HEK293 (cell line): ENCODE measurements around the gene UBE4A.

ENCODE experiments used
- HIC1 ChIP-seq: fragments of 450-650 bp; formaldehyde crosslinking; IDR thresholded peaks from 2 replicates; pipeline ENCODE4 v1.5.1; 2016; ENCODE audit warnings: missing biosample characterization, missing genetic modification characterization
- KLF1 ChIP-seq: fragments of 450-650 bp; formaldehyde crosslinking; IDR thresholded peaks from 2 replicates; pipeline ENCODE4 v1.5.1; 2016; ENCODE audit warnings: missing biosample characterization, missing genetic modification characterization
- SP7 ChIP-seq: fragments of 450-650 bp; formaldehyde crosslinking; IDR thresholded peaks from 2 replicates; pipeline ENCODE4 v1.5.1; 2016; ENCODE audit warnings: missing biosample characterization, missing genetic modification characterization
- YY2 ChIP-seq: fragments of 450-650 bp; formaldehyde crosslinking; IDR thresholded peaks from 2 replicates; pipeline ENCODE4 v1.5.1; 2016; ENCODE audit warnings: missing biosample characterization, missing genetic modification characterization
- ZBTB26 ChIP-seq: fragments of 450-650 bp; formaldehyde crosslinking; optimal IDR thresholded peaks from 2 replicates; pipeline ENCODE3; 2016; ENCODE audit warnings: missing biosample characterization, mild to moderate bottlenecking, missing genetic modification characterization
- ZFP3 ChIP-seq: fragments of 450-650 bp; formaldehyde crosslinking; IDR thresholded peaks from 2 replicates; pipeline ENCODE4 v1.5.1; 2016; ENCODE audit warnings: low read depth, missing biosample characterization, missing genetic modification characterization
- ZFP69B ChIP-seq: fragments of 450-650 bp; formaldehyde crosslinking; IDR thresholded peaks from 2 replicates; pipeline ENCODE4 v1.5.1; 2016; ENCODE audit warnings: missing biosample characterization, missing genetic modification characterization
- ZNF114 ChIP-seq: fragments of 450-650 bp; formaldehyde crosslinking; IDR thresholded peaks from 2 replicates; pipeline ENCODE4 v1.5.0; 2017; ENCODE audit warnings: missing biosample characterization, missing genetic modification characterization
- ZNF138 ChIP-seq: fragments of 450-650 bp; formaldehyde crosslinking; IDR thresholded peaks from 2 replicates; pipeline ENCODE4 v1.5.1; 2016; ENCODE audit warnings: missing biosample characterization, missing genetic modification characterization, borderline replicate concordance
- ZNF175 ChIP-seq: fragments of 450-650 bp; formaldehyde crosslinking; IDR thresholded peaks from 2 replicates; pipeline ENCODE4 v1.5.1; 2016; ENCODE audit warnings: missing biosample characterization, missing genetic modification characterization
- ZNF202 ChIP-seq: fragments of 450-650 bp; formaldehyde crosslinking; IDR thresholded peaks from 2 replicates; pipeline ENCODE4 v1.5.1; 2016; ENCODE audit warnings: missing biosample characterization, missing genetic modification characterization, borderline replicate concordance
- ZNF239 ChIP-seq: fragments of 450-650 bp; formaldehyde crosslinking; IDR thresholded peaks from 2 replicates; pipeline ENCODE4 v1.5.1; 2016; ENCODE audit warnings: missing biosample characterization, missing genetic modification characterization
- ZNF24 ChIP-seq: fragments of 450-650 bp; formaldehyde crosslinking; IDR thresholded peaks from 2 replicates; pipeline ENCODE4 v1.5.1; 2016; ENCODE audit warnings: missing biosample characterization, missing genetic modification characterization
- ZNF280C ChIP-seq: fragments of 450-650 bp; formaldehyde crosslinking; IDR thresholded peaks from 2 replicates; pipeline ENCODE4 v1.5.1; 2016; ENCODE audit warnings: missing biosample characterization, missing genetic modification characterization
- ZNF404 ChIP-seq: fragments of 450-650 bp; formaldehyde crosslinking; IDR thresholded peaks from 2 replicates; pipeline ENCODE4 v1.5.1; 2017; ENCODE audit warnings: missing biosample characterization, missing genetic modification characterization
- ZNF501 ChIP-seq: fragments of 450-650 bp; formaldehyde crosslinking; IDR thresholded peaks from 2 replicates; pipeline ENCODE4 v1.5.1; 2016; ENCODE audit warnings: missing biosample characterization, missing genetic modification characterization
- ZNF510 ChIP-seq: fragments of 450-650 bp; formaldehyde crosslinking; IDR thresholded peaks from 2 replicates; pipeline ENCODE4 v1.5.1; 2018; ENCODE audit warnings: mild to moderate bottlenecking, missing genetic modification characterization, missing biosample characterization; ENCODE audit not compliant: insufficient replicate concordance
- ZNF544 ChIP-seq: fragments of 450-650 bp; formaldehyde crosslinking; IDR thresholded peaks from 2 replicates; pipeline ENCODE4 v1.5.0; 2017; ENCODE audit warnings: missing biosample characterization, missing genetic modification characterization
- ZNF548 ChIP-seq: fragments of 450-650 bp; formaldehyde crosslinking; IDR thresholded peaks from 2 replicates; pipeline ENCODE4 v1.5.1; 2016; ENCODE audit warnings: missing biosample characterization, missing genetic modification characterization
- ZNF549 ChIP-seq: fragments of 450-650 bp; IDR thresholded peaks from 2 replicates; pipeline ENCODE4 v1.5.1; 2018; ENCODE audit warnings: missing biosample characterization, missing genetic modification characterization, mild to moderate bottlenecking, inconsistent platforms, moderate library complexity
- ZNF555 ChIP-seq: fragments of 450-650 bp; formaldehyde crosslinking; conservative IDR thresholded peaks from 2 replicates; pipeline ENCODE4 v1.5.1; 2017; ENCODE audit warnings: missing biosample characterization, mild to moderate bottlenecking, missing genetic modification characterization, inconsistent platforms
- ZNF585B ChIP-seq: fragments of 450-650 bp; formaldehyde crosslinking; IDR thresholded peaks from 2 replicates; pipeline ENCODE4 v1.5.1; 2016; ENCODE audit warnings: missing biosample characterization, missing genetic modification characterization
- ZNF629 ChIP-seq: fragments of 450-650 bp; formaldehyde crosslinking; IDR thresholded peaks from 2 replicates; pipeline ENCODE4 v1.5.1; 2017; ENCODE audit warnings: missing biosample characterization, missing genetic modification characterization
- ZNF654 ChIP-seq: fragments of 450-650 bp; formaldehyde crosslinking; IDR thresholded peaks from 2 replicates; pipeline ENCODE4 v1.5.1; 2016; ENCODE audit warnings: low read depth, missing biosample characterization, missing genetic modification characterization
- ZNF677 ChIP-seq: fragments of 450-650 bp; IDR thresholded peaks from 2 replicates; pipeline ENCODE4 v1.5.0; 2018; ENCODE audit warnings: missing biosample characterization, mild to moderate bottlenecking, missing genetic modification characterization, moderate library complexity
- ZNF704 ChIP-seq: fragments of 450-650 bp; formaldehyde crosslinking; IDR thresholded peaks from 2 replicates; pipeline ENCODE4 v1.5.1; 2016; ENCODE audit warnings: missing biosample characterization, missing genetic modification characterization
- ZXDB ChIP-seq: fragments of 450-650 bp; formaldehyde crosslinking; IDR thresholded peaks from 2 replicates; pipeline ENCODE4 v1.5.1; 2016; ENCODE audit warnings: missing biosample characterization, missing genetic modification characterization
- TF ChIP-seq, protein P1 (sequence below): fragments of 450-650 bp; formaldehyde crosslinking; IDR thresholded peaks from 2 replicates; pipeline ENCODE4 v1.5.1; 2016; ENCODE audit warnings: missing biosample characterization, missing genetic modification characterization
- TF ChIP-seq, protein P2 (sequence below): fragments of 450-650 bp; formaldehyde crosslinking; IDR thresholded peaks from 2 replicates; pipeline ENCODE4 v1.5.1; 2016; ENCODE audit warnings: missing biosample characterization, missing genetic modification characterization

The UBE4A gene

DNA sequence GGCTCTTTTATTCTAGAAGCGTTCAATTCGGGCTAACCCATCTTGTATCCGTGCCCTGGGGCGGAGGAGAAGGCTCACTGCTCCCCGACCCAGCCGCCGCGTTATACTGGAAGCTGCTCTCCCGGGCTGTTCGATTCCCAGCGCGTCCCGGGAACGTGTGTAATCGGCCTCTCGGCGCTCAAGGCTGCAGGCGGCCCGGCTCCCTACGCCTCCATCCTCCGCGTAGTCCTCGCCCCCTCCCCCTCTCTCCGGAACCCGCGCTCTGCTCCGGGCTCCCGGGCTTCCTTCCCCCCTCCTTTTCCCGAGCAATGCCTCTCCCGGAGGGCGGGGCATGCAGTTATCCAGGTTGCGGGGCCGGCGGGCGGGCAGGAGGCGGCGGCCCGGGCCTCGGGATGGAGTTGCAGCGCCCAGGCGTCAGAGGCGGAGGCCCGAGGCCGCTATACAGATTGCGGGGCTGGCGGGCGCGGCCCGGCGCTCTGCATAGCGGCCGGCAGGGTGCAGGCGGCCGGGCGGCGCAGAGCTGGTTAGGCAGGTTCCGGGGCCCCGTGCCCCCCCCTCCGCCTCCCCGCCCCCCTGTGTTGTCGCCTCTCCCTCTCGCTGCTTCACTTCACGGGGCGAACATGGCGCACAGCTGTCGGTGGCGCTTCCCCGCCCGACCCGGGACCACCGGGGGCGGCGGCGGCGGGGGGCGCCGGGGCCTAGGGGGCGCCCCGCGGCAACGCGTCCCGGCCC is 76.7 kb downstream of the UBE4A start, which contains the start of gene KMT2A (continued):
- TF ChIP-seq ZNF138 (tag by site-specific recombination) (no peak), ZNF544 (tag by site-specific recombination) (no peak), ZNF501 (peak; percentile 62; the same call in 1 of the 2 replicates), ZNF549 (tag by site-specific recombination) (no peak), SP7 (tag by site-specific recombination) (0 out of 2 replicates have a peak, but pooled peaks have one; percentile 28), KLF1 (tag by site-specific recombination) (no peak; the same call in none of the 2 replicates), ZNF24 (tag by site-specific recombination) (0 out of 2 replicates have a peak, but pooled peaks have one; percentile 14), ZFP69B (tag by site-specific recombination) (no peak), ZNF585B (tag by site-specific recombination) (no peak), ZXDB (peak; percentile 86), ZNF404 (no peak), ZNF239 (no peak), ZNF555 (tag by site-specific recombination) (no peak), ZNF654 (tag by site-specific recombination) (no peak), ZNF704 (tag by site-specific recombination) (no peak), HIC1 (tag by site-specific recombination) (peak; percentile 23; the same call in 1 of the 2 replicates), ZFP3 (no peak), ZNF548 (tag by site-specific recombination) (no peak), ZNF202 (tag by site-specific recombination) (no peak), ZNF280C (tag by site-specific recombination) (no peak), ZNF175 (tag by site-specific recombination) (no peak), ZNF510 (tag by site-specific recombination) (no peak), ZNF114 (no peak), ZBTB26 (tag by site-specific recombination) (peak; percentile 56), ZNF677 (tag by site-specific recombination) (no peak), ZNF629 (tag by site-specific recombination) (peak; percentile 55), YY2 (tag by site-specific recombination) (peak; percentile 87)
- TF ChIP-seq, protein P1, sequence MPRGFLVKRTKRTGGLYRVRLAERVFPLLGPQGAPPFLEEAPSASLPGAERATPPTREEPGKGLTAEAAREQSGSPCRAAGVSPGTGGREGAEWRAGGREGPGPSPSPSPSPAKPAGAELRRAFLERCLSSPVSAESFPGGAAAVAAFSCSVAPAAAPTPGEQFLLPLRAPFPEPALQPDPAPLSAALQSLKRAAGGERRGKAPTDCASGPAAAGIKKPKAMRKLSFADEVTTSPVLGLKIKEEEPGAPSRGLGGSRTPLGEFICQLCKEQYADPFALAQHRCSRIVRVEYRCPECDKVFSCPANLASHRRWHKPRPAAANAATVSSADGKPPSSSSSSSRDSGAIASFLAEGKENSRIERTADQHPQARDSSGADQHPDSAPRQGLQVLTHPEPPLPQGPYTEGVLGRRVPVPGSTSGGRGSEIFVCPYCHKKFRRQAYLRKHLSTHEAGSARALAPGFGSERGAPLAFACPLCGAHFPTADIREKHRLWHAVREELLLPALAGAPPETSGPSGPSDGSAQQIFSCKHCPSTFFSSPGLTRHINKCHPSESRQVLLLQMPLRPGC (tag by site-specific recombination) = peak; percentile 72
- TF ChIP-seq, protein P2, sequence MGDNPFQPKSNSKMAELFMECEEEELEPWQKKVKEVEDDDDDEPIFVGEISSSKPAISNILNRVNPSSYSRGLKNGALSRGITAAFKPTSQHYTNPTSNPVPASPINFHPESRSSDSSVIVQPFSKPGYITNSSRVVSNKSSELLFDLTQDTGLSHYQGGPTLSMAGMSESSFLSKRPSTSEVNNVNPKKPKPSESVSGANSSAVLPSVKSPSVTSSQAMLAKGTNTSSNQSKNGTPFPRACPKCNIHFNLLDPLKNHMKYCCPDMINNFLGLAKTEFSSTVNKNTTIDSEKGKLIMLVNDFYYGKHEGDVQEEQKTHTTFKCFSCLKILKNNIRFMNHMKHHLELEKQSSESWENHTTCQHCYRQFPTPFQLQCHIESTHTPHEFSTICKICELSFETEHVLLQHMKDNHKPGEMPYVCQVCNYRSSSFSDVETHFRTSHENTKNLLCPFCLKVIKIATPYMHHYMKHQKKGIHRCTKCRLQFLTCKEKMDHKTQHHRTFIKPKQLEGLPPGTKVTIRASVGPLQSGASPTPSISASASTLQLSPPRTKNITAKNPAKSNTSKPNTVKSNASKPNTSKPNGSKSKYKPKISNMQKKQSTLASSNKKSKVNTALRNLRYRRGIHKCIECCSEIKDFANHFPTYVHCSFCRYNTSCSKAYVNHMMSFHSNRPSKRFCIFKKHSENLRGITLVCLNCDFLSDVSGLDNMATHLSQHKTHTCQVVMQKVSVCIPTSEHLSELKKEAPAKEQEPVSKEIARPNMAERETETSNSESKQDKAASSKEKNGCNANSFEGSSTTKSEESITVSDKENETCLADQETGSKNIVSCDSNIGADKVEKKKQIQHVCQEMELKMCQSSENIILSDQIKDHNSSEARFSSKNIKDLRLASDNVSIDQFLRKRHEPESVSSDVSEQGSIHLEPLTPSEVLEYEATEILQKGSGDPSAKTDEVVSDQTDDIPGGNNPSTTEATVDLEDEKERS (tag by site-specific recombination) = no peak
